ENCODE results near the gene ARHGEF12. TPM values are rescaled to one million over a fixed set of nuclear protein-coding genes. Genes with fewer than 3 reads are reported as not detected.

ARHGEF12 gene
- total RNA-seq, 1 donor from 2014 or later = 114 TPM

DNA sequence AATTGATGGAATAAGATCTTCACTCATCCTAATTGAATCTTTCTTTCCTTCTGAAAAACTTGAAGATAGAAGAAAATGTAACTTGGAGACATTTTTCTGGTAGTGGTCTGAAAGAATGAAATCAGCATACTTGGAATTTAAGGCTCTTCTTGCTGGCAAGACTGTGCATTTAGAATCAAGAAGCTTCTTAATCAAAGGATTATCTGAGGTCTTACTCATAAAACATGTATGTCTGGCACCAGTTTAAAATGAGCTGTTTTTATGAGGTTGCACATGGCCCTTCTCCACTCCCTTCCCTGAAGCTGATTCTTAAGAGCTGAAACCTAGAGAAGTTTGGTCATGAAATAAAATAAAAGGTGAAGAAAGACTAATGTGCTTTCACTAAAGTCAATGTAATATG, 77.3 kb downstream of the ARHGEF12 start:
- H3K4me3 Mint-ChIP-seq (ENCODE audit: unreplicated experiment) = no peak overlapping the region
- TF ChIP-seq, protein P1, sequence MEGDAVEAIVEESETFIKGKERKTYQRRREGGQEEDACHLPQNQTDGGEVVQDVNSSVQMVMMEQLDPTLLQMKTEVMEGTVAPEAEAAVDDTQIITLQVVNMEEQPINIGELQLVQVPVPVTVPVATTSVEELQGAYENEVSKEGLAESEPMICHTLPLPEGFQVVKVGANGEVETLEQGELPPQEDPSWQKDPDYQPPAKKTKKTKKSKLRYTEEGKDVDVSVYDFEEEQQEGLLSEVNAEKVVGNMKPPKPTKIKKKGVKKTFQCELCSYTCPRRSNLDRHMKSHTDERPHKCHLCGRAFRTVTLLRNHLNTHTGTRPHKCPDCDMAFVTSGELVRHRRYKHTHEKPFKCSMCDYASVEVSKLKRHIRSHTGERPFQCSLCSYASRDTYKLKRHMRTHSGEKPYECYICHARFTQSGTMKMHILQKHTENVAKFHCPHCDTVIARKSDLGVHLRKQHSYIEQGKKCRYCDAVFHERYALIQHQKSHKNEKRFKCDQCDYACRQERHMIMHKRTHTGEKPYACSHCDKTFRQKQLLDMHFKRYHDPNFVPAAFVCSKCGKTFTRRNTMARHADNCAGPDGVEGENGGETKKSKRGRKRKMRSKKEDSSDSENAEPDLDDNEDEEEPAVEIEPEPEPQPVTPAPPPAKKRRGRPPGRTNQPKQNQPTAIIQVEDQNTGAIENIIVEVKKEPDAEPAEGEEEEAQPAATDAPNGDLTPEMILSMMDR (IDR thresholded peaks at IDR 0.05) = no peak
- peaks cover 29% of the 10 kb centered on the region for H3K36me3 Mint-ChIP-seq (ENCODE audit: unreplicated experiment)
- H3K4me1 Mint-ChIP-seq (ENCODE audit: unreplicated experiment) = peaks cover 12% of the 10 kb centered on the region
- no peak overlapping the region for H3K27ac Mint-ChIP-seq (ENCODE audit: unreplicated experiment)
- no peak for DNase-seq (ENCODE audit: extremely low spot score, unreplicated experiment)
- H3K27me3 Mint-ChIP-seq (ENCODE audit: unreplicated experiment) = no peaks in the 10 kb centered on the region
- H3K9me3 Mint-ChIP-seq (ENCODE audit: unreplicated experiment) = no peaks in the 10 kb centered on the region

DNA sequence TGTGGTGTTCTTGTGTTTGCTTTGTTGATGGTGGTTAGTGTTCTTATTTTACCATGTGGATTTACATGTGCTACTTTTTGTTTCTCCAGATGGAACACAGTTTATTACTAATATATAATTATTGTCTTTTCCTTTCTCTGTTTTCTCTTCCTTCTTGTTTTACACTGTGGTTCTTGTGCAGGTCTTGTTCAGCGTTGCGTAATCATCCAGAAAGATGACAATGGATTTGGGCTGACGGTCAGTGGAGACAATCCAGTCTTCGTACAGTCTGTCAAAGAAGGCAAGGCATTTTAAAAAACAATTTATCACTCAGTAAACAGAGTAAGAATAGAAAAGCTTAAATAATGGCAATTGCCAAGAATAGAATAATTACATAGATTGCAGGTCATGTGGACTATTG, 84.4 kb downstream of the ARHGEF12 start:
- no peaks in the 10 kb centered on the region for H3K27me3 Mint-ChIP-seq (ENCODE audit: unreplicated experiment)
- H3K9me3 Mint-ChIP-seq (ENCODE audit: unreplicated experiment) = no peaks in the 10 kb centered on the region
- peaks cover 36% of the 10 kb centered on the region for H3K36me3 Mint-ChIP-seq (ENCODE audit: unreplicated experiment)
- H3K4me3 Mint-ChIP-seq (ENCODE audit: unreplicated experiment) = no peak overlapping the region
- no peak overlapping the region for H3K27ac Mint-ChIP-seq (ENCODE audit: unreplicated experiment)
- TF ChIP-seq, protein P1 (IDR thresholded peaks at IDR 0.05) = no peak
- no peak for DNase-seq (ENCODE audit: extremely low spot score, unreplicated experiment)
- H3K4me1 Mint-ChIP-seq (ENCODE audit: unreplicated experiment) = peaks cover 4% of the 10 kb centered on the region

DNA sequence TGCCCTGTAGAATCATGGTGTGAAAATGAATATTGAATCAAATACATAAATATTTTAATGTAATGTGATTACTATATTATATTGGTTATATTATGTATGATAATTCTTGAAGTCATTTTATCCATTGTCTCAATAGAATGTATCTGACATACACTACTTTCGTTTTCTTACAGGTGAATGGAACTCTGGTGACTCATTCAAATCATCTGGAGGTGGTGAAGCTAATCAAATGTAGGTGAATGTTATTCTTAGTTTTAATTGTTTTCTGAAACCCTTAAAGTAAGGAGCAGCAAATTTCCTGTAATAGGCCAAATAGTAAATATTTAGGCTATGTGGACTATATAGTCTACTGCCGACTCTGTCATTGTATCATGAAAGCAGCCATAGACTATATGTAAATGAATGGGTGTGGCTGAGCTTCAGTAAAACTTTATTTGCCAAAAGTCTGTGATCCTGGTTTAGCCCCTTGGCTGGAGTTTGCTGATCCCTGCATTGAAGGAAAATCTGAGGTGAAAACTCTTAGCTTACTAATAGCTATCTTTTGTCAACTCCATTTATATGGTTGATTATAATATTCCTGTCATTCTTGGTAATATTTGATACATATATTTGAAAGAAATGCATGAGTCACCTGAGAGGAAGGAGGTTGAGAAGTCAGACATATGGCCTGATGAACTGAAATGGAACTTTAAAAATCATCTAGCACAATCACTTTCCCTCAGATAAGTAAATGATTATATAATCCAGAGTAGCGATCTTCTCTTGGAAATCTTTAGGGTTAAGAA, 88.2 kb downstream of the ARHGEF12 start:
- H3K4me3 Mint-ChIP-seq (ENCODE audit: unreplicated experiment) = no peak overlapping the region
- H3K27me3 Mint-ChIP-seq (ENCODE audit: unreplicated experiment) = no peaks in the 10 kb centered on the region
- TF ChIP-seq, protein P1 (IDR thresholded peaks at IDR 0.05) = no peak
- H3K36me3 Mint-ChIP-seq (ENCODE audit: unreplicated experiment) = peaks cover 39% of the 10 kb centered on the region
- H3K27ac Mint-ChIP-seq (ENCODE audit: unreplicated experiment) = no peak overlapping the region
- DNase-seq (ENCODE audit: extremely low spot score, unreplicated experiment) = no peak
- H3K4me1 Mint-ChIP-seq (ENCODE audit: unreplicated experiment) = peaks cover 4% of the 10 kb centered on the region
- H3K9me3 Mint-ChIP-seq (ENCODE audit: unreplicated experiment) = no peaks in the 10 kb centered on the region

DNA sequence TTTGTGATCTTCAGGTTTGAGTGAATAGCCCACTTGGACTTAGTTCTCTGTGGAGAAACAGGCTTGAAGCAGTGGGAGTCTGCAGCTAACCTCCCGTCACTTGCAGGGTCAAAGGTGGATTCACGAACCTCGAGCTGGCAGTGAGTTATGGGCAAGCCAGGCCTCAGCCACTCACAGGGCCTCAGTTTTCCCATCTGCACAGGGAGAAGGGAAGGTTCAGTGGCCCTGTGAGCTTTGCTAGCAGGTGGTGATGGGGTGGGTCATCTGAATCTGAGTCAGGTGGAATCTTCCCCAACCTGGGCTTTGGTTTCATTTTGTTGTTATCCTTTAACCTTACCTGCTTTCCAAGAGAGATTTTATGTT, 88.7 kb downstream of the ARHGEF12 start:
- Mint-ChIP-seq H3K4me3 (ENCODE audit: unreplicated experiment) (no peak overlapping the region), H3K27ac (ENCODE audit: unreplicated experiment) (no peak overlapping the region), H3K4me1 (ENCODE audit: unreplicated experiment) (peaks cover 4% of the 10 kb centered on the region), H3K36me3 (ENCODE audit: unreplicated experiment) (peaks cover 36% of the 10 kb centered on the region), H3K9me3 (ENCODE audit: unreplicated experiment) (no peaks in the 10 kb centered on the region), H3K27me3 (ENCODE audit: unreplicated experiment) (no peaks in the 10 kb centered on the region)
- TF ChIP-seq, protein P1 (IDR thresholded peaks at IDR 0.05) = no peak
- no peak for DNase-seq (ENCODE audit: extremely low spot score, unreplicated experiment)

DNA sequence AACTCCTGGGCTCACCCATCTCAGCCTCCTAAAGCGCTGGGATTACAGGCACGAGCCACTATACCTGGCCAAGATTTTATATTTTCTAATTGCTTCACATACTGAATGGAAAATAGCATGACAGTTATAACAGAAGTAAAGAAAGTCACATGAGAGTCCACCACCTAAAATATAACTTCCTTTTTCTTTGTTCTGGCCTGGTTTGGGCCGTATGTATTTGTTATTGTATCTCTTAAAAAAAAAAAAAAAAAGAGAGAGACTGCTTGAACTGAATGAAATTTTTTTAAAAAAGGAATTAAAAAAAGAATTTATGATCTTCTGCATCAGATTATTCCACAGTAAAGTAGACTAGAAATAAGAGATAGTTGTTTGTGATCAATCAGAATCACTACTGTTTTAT, 89.3 kb downstream of the ARHGEF12 start:
- Mint-ChIP-seq H3K27me3 (ENCODE audit: unreplicated experiment) (no peaks in the 10 kb centered on the region), H3K9me3 (ENCODE audit: unreplicated experiment) (no peaks in the 10 kb centered on the region), H3K4me3 (ENCODE audit: unreplicated experiment) (no peak overlapping the region), H3K27ac (ENCODE audit: unreplicated experiment) (no peak overlapping the region), H3K36me3 (ENCODE audit: unreplicated experiment) (peaks cover 32% of the 10 kb centered on the region), H3K4me1 (ENCODE audit: unreplicated experiment) (peaks cover 4% of the 10 kb centered on the region)
- TF ChIP-seq, protein P1 (IDR thresholded peaks at IDR 0.05) = no peak
- DNase-seq (ENCODE audit: extremely low spot score, unreplicated experiment) = no peak

Measured in osteocyte (in vitro differentiated cells).